ENCODE results near the gene SNX24. TPM values are rescaled to one million over a fixed set of nuclear protein-coding genes. Genes with fewer than 3 reads are reported as not detected.

SNX24 gene
- total and polyA plus RNA-seq, 4 donors = 6.3 to 10.1 (median 9.1) TPM

GRCh38 chr5:122815218-122815767, 30.1 kb upstream of the SNX24 start:
- peaks cover 0 to 22% (median 11%) of the 10 kb centered on the region in 4 donors for H3K36me3 ChIP-seq (ENCODE audit: control insufficient read depth in 4 of 4, insufficient read depth in 3 of 4, low read depth in 1 of 4, low read length in 3 of 4)
- H3K27me3 ChIP-seq (ENCODE audit: control insufficient read depth in 4 of 4, insufficient read depth in 4 of 4, low read length in 3 of 4) = no peaks in the 10 kb centered on the region
- 96% methylated on average over 3 of the region's 3 CpGs for WGBS
- no peak for DNase-seq (ENCODE audit: low spot score)
- TF ChIP-seq RAD21 (IDR thresholded peaks at IDR 0.05) = no peak
- no peak for TF ChIP-seq FOXA2 (IDR thresholded peaks at IDR 0.05)
- no peak for TF ChIP-seq REST (IDR thresholded peaks at IDR 0.05)
- TF ChIP-seq SP1 (IDR thresholded peaks at IDR 0.05) = no peak
- no peak for TF ChIP-seq GABPA (IDR thresholded peaks at IDR 0.05 in 1 of 2, conservative IDR thresholded peaks at IDR 0.05 in 1 of 2)
- TF ChIP-seq HNF4G (IDR thresholded peaks at IDR 0.05) = no peak
- no peak for TF ChIP-seq HNF4A (conservative IDR thresholded peaks at IDR 0.05)
- TF ChIP-seq ZBTB33 (IDR thresholded peaks at IDR 0.05) = no peak
- no peak for TF ChIP-seq TAF1 (conservative IDR thresholded peaks at IDR 0.05)
- no peak overlapping the region for H3K27ac ChIP-seq (ENCODE audit: low read depth in 1 of 2, low read length in 2 of 2)
- no peak overlapping the region for H3K4me3 ChIP-seq (ENCODE audit: low read depth in 1 of 3, low read length in 3 of 3)
- H3K4me1 ChIP-seq (ENCODE audit: control insufficient read depth in 4 of 4, insufficient read depth in 4 of 4, low read length in 3 of 4) = no peaks in the 10 kb centered on the region
- no peak overlapping the region for H3K9ac ChIP-seq (ENCODE audit: low read depth in 1 of 2, low read length in 2 of 2)
- H3K9me3 ChIP-seq (ENCODE audit: control insufficient read depth in 4 of 4, low read length in 3 of 4) = no peaks in the 10 kb centered on the region

GRCh38 chr5:122816756-122817155, 28.7 kb upstream of the SNX24 start:
- Histone ChIP-seq H3K9ac (ENCODE audit: low read depth in 1 of 2, low read length in 2 of 2) (no peak overlapping the region), H3K9me3 (ENCODE audit: control insufficient read depth in 4 of 4, low read length in 3 of 4) (no peaks in the 10 kb centered on the region), H3K27me3 (ENCODE audit: control insufficient read depth in 4 of 4, insufficient read depth in 4 of 4, low read length in 3 of 4) (no peaks in the 10 kb centered on the region), H3K4me3 (ENCODE audit: low read depth in 1 of 3, low read length in 3 of 3) (no peak overlapping the region), H3K4me1 (ENCODE audit: control insufficient read depth in 4 of 4, insufficient read depth in 4 of 4, low read length in 3 of 4) (no peaks in the 10 kb centered on the region), H3K36me3 (ENCODE audit: control insufficient read depth in 4 of 4, insufficient read depth in 3 of 4, low read depth in 1 of 4, low read length in 3 of 4) (peaks cover 0 to 20% (median 14%) of the 10 kb centered on the region in 4 donors), H3K27ac (ENCODE audit: low read depth in 1 of 2, low read length in 2 of 2) (no peak overlapping the region)
- TF ChIP-seq FOXA2 (IDR thresholded peaks at IDR 0.05) = no peak
- no peak for TF ChIP-seq ZBTB33 (IDR thresholded peaks at IDR 0.05)
- no peak for TF ChIP-seq HNF4G (IDR thresholded peaks at IDR 0.05)
- DNase-seq (ENCODE audit: low spot score) = no peak
- WGBS = 92% methylated on average over 5 of the region's 5 CpGs

- WGBS = 39% methylated on average over 1 of the region's 1 CpG
- Histone ChIP-seq H3K4me1 (ENCODE audit: control insufficient read depth in 4 of 4, insufficient read depth in 4 of 4, low read length in 3 of 4) (peaks cover 0 to 5% (median 0%) of the 10 kb centered on the region in 4 donors), H3K9ac (ENCODE audit: low read depth in 1 of 2, low read length in 2 of 2) (no peak overlapping the region), H3K4me3 (ENCODE audit: low read depth in 1 of 3, low read length in 3 of 3) (no peak overlapping the region), H3K9me3 (ENCODE audit: control insufficient read depth in 4 of 4, low read length in 3 of 4) (no peaks in the 10 kb centered on the region), H3K36me3 (ENCODE audit: control insufficient read depth in 4 of 4, insufficient read depth in 3 of 4, low read depth in 1 of 4, low read length in 3 of 4) (peaks cover 3 to 20% (median 17%) of the 10 kb centered on the region in 4 donors), H3K27me3 (ENCODE audit: control insufficient read depth in 4 of 4, insufficient read depth in 4 of 4, low read length in 3 of 4) (no peaks in the 10 kb centered on the region), H3K27ac (ENCODE audit: low read depth in 1 of 2, low read length in 2 of 2) (no peak overlapping the region)
- DNase-seq (ENCODE audit: low spot score) = no peak
- TF ChIP-seq SP1 (IDR thresholded peaks at IDR 0.05) (no peak), HNF4A (conservative IDR thresholded peaks at IDR 0.05) (peak in 1 of 2 donors; percentile 32)
Observed at GRCh38 chr5:122831984-122832383, 13.4 kb upstream of the SNX24 start.
